Measurements from ENCODE around the gene BTF3.

DNA sequence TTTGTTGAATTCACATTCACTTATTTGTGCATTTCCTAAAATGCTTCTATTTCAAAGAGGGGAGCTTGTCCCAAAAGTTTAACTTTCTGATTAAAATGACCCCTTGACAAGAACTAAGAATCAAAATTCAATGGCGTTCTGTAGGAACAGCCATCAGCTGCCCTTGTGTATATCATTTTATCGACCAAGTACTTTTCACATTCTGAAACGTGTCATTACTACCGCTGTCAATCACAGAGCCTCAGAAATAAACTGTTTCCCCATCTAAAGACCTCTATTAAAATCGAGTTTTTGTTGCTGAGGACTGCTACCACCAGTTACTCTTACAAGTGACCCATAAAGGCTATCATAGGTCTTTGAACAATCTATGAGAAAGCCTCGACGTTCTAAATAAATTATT is 48.1 kb upstream of the BTF3 start:
- TF ChIP-seq, protein P1, sequence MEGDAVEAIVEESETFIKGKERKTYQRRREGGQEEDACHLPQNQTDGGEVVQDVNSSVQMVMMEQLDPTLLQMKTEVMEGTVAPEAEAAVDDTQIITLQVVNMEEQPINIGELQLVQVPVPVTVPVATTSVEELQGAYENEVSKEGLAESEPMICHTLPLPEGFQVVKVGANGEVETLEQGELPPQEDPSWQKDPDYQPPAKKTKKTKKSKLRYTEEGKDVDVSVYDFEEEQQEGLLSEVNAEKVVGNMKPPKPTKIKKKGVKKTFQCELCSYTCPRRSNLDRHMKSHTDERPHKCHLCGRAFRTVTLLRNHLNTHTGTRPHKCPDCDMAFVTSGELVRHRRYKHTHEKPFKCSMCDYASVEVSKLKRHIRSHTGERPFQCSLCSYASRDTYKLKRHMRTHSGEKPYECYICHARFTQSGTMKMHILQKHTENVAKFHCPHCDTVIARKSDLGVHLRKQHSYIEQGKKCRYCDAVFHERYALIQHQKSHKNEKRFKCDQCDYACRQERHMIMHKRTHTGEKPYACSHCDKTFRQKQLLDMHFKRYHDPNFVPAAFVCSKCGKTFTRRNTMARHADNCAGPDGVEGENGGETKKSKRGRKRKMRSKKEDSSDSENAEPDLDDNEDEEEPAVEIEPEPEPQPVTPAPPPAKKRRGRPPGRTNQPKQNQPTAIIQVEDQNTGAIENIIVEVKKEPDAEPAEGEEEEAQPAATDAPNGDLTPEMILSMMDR (IDR thresholded peaks at IDR 0.05) = no peak
- TF ChIP-seq POLR2AphosphoS5 (IDR thresholded peaks at IDR 0.05; ENCODE audit: low read depth, low read length) = no peak

All from Panc1 (cell line).